GM19099 (cell line): ENCODE measurements around the gene RASGEF1C.

Experiments used
- POLR2A ChIP-seq: IDR thresholded peaks from 3 replicates; pipeline ENCODE4 v1.6.1; 2011; ENCODE audit warnings: low read depth; ENCODE audit not compliant: insufficient read length; ENCODE audit errors: extremely low read depth

The RASGEF1C gene

GRCh38 chr5:180099733-180100611, 109.0 kb downstream of the RASGEF1C start:
- TF ChIP-seq POLR2A = no peak

GRCh38 chr5:180098991-180099732, 109.8 kb downstream of the RASGEF1C start:
- TF ChIP-seq POLR2A = no peak

GRCh38 chr5:180098526-180098925, 110.5 kb downstream of the RASGEF1C start:
- TF ChIP-seq POLR2A = no peak

- no peak for TF ChIP-seq POLR2A
Measured at GRCh38 chr5:180097926-180098325, 111.1 kb downstream of the RASGEF1C start.

- no peak for TF ChIP-seq POLR2A
Measured at GRCh38 chr5:180097163-180097894, 111.7 kb downstream of the RASGEF1C start.

- no peak for TF ChIP-seq POLR2A
Measured at GRCh38 chr5:180096616-180097015, 112.4 kb downstream of the RASGEF1C start.

- TF ChIP-seq POLR2A = no peak
Measured at GRCh38 chr5:180095545-180095944, 113.5 kb downstream of the RASGEF1C start.

- TF ChIP-seq POLR2A = no peak
Measured at GRCh38 chr5:180093651-180094382, 115.2 kb downstream of the RASGEF1C start.

- no peak for TF ChIP-seq POLR2A
Measured at GRCh38 chr5:180093241-180093640, 115.8 kb downstream of the RASGEF1C start.

- TF ChIP-seq POLR2A = no peak
Measured at GRCh38 chr5:180090769-180091546, 118.1 kb downstream of the RASGEF1C start.

GRCh38 chr5:180090098-180090768, 118.8 kb downstream of the RASGEF1C start:
- TF ChIP-seq POLR2A = no peak

GRCh38 chr5:180088561-180088960, 120.5 kb downstream of the RASGEF1C start:
- TF ChIP-seq POLR2A = no peak

GRCh38 chr5:180086816-180087399, 122.1 kb downstream of the RASGEF1C start:
- no peak for TF ChIP-seq POLR2A
